ENCODE data around the gene DPP4.

GRCh38 chr2:162057426-162057825 is 16.6 kb downstream of the DPP4 start:
- TF ChIP-seq EZH2 (IDR thresholded peaks at IDR 0.05; ENCODE audit: low read depth, unreplicated experiment) (no peak), CTCF (conservative IDR thresholded peaks at IDR 0.05; ENCODE audit: low read depth in 2 of 2) (no peak), POLR2AphosphoS5 (IDR thresholded peaks at IDR 0.05; ENCODE audit: low read depth) (no peak), REST (IDR thresholded peaks at IDR 0.05; ENCODE audit: unreplicated experiment) (no peak)

Measured in GM23338 (cell line).